ENCODE measurements around the gene CRAT.
"Not testable (repeated sequence)": the region's sequence is repeated elsewhere in the genome, so short reads cannot be mapped to it uniquely, and the experiment has no call there.

The CRAT gene

DNA sequence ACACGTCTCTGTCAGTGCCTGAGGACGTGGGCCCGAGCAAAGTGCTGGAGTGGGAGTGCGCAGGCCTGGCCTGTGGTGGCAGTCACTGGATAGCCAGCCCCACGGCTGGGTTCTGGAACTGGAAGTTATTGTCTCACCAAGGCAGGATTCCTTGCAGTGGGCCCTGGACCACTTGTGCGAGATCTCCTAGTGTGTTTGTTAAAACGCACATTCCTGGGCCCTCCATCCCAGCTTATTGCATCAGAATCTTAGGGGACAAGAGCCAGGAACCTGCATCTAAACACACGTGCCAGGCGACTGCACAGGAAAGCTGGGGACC lies 27.5 kb upstream of the CRAT start:
- DNase-seq = no peak

DNA sequence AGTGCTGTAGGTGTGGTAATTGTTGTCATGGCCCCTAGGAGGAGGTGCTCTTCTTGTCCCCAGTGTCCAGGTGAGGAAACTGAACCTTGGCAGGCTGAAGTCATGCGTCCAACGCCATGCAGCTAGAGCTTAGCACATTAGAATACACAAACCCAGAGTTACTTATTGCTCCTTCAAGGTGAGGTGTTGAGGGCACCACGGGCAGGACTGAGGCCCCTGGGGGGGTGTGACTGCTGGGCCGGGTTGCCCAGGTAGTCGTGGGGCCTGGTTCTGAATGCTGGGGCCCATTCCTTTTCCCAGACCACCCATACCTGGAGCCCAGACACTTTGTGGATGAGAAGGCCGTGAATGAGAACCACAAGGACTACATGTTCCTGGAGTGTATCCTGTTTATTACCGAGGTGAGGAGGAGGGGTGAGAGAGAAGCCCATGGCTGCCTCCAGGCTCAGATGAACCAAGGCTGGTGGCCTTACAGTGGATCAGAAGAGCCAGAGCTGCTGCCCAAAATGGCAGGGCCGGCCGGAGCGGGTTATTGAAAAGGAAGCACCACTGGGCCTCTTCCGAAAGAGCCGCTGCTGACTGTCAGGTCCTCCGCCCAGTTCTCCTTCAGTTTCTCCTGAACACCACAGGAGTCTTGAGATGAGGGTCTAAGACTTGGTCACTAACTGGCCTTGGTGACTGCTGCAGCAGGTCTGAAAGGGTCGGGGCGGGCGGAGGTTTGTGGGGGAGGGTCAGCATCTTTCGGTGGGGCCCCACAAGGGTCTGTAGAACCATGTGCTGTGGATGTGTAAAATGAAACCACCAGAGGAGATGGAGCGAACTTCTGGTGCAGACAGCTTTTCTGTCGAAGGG lies 26.9 kb upstream of the CRAT start:
- DNase-seq = no peak

DNA sequence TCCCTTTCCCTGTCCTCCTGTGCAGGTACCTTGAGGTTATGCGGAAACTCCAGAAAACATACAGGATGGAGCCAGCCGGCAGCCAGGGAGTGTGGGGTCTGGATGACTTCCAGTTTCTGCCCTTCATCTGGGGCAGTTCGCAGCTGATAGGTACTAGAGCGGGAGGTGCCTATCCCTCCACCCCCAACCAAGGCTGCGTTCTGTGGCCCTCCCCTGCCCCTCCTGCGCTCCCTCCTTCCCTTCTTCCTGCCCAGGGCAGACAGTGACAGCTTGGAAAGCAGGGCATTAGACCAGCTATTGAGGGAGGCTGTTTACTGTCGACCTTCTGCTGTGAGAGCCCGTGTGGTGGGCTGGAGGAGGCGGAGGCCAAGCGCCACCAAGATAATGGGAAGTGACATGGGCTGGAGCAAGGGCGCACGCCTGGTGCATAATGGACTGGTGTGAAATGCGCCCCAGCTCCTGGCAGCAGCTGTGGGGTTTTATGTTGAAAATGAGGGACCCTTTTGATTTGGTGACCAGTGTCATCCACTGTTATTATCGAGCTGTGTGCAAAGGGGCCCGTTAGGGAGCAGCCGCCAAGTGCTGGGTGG lies 25.9 kb upstream of the CRAT start:
- DNase-seq = no peak

DNA sequence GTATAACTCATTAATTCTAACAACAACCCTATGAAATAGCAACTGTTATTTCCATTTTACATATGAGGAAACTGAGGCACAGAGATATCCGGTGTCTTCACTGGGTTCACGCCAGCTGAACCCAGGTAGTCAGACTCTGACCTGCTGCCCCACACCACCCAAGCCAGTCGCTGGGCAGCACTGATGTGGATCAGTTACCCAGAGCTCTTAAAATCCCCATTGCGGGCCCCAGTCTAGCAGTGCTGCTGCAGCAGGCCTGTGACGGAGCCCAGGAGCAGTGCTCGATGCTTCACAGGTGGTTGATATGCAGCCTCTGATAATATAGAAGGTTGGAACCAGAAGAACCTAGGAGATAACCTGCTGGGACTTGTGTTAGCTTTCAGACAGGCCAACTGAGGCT lies 24.9 kb upstream of the CRAT start:
- DNase-seq = no peak

DNA sequence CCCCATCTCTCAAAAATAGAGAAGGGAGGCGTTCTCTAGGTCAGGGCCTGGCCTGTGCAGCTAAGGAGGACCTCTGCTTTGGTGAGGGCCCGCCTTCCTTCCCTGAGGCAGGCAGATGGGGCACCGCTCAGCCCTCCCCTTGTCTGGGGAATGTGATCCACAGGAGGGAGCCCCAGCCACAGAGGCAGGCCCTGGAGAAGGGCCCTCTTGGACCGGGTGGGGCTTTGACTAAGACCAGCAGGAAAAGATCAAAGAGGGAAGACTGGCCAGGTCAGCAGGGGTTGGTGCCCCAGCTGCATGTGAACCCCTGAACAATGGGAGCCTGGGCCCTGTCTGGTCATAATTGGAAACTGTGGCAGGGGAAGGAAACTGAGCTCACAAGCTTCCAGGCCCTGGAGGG lies 22.5 kb upstream of the CRAT start:
- no peak for DNase-seq

DNA sequence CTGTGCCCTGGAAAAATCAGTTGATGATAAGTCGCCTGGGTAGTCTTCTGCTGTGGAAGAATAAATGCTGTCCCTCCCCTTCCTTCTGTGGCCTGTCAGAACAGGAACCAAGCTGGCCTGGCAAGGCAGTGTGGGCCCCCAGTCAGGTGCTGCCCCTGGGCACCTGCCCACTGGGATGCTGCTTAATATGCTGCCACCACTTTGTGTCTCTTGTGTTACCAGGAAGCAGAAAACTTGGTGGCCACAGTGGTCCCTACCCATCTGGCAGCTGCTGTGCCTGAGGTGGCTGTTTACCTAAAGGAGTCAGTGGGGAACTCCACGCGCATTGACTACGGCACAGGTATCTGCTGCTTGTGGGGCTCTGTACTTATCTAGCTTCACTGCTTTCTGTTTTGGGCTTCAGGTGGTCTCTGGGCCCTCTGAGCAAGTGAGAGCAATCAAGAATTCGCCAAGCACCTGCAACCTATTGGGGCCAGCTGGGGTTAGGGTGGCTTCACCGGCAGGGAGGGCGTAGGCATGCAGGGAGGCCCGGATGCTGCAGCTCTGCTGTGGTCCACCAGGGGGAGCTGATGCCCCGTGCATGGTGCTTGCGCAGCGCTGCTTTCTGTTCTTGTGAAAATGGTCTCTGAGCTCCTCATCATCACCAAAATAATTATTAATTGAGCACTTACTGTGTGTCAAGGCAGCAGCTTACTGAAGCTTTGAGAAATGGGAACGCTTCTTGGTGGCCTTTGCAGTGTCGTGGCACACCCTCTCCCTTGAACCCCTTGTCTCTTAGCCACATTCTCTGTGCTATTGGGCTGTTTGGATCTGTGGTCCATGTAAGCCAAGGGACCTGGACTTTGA lies 20.9 kb upstream of the CRAT start:
- peak; percentile 93 for DNase-seq

DNA sequence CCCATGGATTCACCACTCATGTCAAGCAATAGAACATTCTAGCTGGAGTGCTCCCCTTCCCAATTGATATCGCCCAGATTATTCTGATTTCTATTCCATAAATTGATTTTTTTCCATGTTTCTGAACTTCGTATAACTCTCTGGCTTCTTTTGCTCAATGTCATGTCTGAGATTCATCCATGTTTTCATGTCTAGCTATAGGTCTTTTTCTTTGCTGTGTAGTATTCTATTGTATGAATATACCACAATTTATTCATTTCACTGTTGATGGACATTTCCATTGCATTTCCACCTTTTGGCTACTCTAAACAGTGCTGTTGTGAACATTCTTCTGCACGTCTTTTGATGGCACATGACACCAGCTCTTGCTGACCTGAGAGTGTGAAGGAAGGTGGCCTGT lies 20.2 kb upstream of the CRAT start:
- no peak for DNase-seq

DNA sequence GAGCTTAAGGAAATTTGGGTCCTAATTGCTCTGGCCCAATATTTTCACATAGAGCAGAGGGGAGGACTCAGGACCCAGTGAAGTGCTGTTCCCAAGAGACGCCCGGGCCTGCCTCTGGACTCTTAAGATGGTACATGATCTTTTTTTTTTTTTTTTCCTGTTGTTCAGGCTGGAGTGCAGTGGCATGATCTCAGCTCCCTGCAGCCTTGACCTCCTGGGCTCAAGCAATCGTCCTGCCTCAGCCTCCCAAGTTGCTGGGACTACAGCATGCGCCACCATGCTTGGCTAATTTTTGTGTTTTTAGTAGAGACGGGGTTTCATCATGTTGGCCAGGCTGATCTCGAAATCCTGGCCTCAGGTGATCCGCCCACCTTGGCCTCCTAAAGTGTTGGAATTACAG lies 19.7 kb upstream of the CRAT start:
- not testable (repeated sequence) for DNase-seq

DNA sequence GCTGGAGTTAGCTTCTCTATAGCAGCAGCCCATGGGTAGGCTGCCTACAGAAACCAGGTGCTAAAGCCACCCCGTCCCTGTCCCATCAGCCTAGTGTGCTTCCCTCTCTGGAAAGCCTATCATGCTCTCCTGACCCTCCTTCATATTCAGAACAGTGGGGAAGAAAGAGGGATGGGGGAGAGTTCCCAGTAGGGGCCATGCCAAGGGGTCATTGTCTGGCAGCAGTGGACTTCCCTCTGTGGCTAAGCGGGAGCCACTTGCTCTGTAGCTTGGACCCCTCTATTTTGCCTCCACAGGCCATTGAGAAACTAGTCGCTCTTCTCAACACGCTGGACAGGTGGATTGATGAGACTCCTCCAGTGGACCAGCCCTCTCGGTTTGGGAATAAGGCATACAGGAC lies 18.1 kb upstream of the CRAT start:
- DNase-seq = no peak

DNA sequence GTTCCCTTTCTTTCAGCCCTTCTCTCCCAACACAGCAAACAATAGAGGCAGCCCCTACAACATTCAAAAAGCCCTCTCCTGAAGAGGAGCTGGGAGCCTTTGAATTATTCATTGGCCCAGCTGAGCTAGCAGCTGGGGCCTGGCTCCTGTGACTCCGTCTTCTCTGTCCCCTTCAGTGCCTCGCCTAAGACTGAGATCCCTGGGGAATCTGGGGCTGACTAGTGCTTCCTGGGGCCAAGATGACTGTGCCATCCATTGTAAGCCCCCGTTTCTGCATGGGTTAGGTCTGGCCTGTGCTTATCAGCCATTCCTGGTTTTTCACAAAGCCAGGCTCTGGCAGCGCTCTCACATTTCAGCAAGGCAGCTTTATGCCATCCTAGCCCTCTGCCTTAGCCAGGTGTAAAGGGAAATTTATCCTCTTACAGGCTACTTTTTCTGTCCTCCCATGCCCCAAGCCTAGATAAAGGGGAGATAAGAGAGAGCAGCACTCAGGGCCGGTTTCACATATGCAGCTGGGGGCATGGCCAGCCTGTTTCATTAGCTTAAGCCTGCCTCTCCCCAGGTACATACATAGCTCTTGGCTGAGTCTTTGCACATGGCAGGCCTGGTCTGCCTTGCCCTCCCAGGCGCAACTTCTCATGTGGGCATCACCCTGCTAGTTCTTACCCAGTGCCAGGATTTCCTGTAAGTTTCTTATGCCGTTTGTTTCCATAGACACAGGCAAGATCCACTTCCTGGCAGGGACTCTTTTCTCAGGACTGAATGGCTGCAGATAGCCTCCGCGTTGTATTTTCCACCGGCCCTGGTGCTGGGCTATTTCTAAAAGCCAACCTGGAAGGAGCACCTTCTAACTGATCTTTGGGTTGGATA lies 16.4 kb upstream of the CRAT start:
- DNase-seq = no peak

DNA sequence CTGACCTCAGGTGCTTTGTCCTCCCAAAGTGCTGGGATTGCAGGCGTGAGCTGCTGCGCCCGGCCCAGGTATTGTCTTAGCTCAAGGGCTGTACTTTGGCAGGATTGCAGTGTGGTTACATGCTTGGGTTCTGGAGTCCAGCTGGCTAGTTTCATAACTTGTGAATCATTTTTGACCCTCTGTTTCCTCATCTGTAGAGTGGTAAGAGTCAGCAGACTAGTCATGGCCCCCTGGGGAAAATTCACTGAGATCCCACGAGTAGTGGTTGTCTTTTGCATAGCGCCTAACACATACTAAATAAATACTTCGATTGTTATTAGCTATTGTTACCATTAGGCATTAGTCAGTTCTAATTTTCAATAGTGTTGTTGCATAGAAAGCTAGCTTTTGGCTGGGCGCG lies 14.9 kb upstream of the CRAT start:
- no peak for DNase-seq

DNA sequence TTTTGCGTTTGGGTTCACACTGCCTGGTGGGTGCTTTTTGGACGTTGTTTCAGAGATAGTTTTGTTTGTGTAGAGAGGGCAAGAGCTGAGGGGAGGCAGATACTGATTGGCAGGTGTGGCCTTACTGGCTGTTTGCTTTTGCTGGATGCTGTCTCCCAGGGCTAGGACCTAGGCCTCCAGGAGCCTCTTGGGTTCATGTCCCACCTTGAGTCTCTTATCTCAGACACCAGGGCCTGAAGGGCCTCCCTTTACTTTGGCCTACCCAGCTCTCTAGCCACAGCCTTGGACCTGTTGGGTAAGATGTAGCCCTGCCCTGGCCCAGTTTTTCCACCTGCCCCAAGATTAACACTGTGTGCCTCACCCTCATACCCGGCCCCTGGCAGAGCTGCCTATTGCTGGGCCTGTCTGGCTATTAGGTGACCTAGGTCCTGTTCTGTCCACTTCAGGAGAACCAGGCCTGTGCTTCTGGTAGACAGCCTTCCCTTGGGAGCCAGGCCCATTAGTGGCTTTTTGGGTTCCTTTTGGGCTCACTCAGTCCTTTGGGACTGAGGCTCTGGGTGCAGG lies 14.0 kb upstream of the CRAT start:
- no peak for DNase-seq

DNA sequence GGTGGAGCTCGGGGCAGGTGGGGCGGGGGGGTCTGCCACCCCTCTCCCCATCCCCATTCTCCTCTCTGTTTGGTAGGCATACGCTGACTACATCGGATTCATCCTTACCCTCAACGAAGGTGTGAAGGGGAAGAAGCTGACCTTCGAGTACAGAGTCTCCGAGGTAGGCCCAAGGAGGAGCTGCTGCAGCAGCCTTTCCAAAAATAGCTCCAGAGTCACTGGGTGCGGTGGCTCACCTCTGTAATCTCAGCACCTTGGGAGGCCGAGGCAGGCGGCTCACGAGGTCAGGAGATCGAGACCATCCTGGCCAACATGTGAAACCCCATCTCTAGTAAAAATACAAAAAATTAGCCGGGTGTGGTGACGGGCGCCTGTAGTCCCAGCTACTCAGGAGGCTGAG lies 12.4 kb upstream of the CRAT start:
- DNase-seq = not testable (repeated sequence)

DNA sequence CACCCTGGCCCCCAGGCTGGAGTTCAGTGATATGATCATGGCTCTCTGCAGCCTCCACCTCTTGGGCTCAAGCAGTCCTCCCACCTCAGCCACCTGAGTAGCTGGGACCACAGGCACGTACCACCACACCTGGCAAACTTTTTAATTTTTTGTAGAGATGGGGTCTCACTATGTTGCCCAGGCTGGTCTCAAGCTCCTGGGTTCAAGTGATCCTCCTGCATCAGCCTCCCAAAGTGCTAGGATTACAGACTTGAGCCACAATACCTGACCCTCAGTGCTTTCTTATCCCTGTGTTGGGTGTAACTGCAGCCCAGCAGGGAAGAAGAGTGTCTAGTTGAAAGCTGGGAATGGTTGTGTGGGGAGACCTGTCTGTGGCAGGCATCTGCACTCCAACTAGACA lies 11.5 kb upstream of the CRAT start:
- DNase-seq = no peak

DNA sequence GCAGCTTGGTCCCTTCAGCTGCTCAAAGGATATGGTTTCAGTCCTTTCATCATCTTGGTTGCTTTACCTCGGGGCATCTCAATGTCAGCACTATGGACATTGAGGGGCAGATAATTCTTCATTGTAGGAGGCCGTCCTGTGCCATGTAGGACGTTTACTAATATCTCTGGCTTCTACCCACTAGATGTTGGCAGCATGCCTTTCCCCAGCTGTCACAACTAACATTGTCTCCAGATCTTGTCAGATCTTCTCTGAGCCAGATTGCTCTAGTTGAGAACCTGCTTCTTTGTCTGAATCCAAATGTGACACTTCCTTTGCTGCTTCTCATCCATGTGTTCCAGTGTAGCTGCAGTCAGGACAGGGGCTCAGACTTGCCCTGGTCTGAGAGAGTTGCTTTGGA lies 10.9 kb upstream of the CRAT start:
- no peak for DNase-seq

DNA sequence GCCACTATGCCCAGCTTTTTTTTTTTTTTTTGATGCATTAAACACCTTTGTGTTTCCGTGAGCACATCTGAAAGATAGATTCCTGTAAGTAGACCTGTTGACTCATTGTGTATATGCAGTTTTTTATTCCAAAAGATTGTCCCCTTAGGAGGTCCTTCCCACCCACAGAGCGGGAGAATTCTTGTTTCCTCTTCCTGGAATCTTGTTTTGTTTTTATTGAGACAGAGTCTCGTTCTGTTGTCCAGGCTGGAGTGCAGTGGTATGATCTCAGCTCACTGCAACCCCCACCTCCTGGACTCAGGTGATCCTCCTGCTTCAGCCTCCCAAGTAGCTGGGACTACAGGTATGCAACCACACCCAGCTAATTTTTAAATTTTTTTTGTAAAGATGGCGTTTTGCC lies 8.2 kb upstream of the CRAT start:
- DNase-seq = no peak

DNA sequence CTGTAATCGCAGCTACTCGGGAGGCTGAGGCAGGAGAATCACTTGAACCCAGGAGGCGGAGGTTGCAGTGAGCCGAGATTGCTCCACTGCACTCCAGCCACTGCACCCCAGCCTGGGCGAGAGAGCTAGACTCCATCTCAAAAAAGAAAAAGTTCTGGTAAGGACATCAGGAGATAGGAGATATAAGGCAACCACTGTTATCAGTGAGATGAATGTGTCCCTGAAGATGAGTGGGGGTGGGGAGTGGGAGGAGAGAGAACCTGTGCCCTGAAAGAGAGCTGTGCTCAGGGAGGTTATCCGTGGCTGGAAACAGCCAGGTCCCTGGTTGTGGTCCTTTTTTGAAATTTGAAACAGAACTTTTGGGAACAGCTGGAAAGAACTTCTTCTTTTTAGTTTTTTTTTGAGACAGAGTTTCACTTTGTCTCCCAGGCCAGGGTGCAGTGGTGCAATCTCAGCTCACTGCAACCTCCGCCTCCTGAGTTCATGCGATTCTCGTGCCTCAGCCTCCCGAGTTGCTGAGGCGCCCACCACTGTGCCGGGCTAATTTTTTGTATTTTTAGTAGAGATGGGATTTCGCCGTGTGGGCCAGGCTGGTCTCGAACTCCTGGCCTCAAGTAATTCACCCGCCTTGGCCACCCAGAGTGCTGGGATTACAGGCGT lies 3.2 kb upstream of the CRAT start:
- no peak for DNase-seq

DNA sequence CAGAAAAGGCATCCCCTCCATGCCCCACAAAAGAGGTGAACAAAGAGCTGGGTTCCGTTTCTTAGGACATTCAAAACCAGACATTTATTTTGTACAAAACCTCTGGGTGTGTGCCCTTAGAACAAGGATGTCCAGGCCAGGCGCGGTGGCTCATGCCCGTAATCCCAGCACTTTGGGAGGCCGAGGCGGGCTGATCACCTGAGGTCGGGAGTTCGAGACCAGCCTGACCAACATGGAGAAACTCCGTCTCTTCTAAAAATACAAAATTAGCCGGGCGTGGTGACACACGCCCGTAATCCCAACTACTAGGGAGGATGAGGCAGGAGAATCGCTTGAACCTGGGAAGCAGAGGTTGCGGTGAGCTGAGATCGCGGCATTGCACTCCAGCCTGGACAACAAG lies 1.9 kb upstream of the CRAT start:
- DNase-seq = not testable (repeated sequence)

DNA sequence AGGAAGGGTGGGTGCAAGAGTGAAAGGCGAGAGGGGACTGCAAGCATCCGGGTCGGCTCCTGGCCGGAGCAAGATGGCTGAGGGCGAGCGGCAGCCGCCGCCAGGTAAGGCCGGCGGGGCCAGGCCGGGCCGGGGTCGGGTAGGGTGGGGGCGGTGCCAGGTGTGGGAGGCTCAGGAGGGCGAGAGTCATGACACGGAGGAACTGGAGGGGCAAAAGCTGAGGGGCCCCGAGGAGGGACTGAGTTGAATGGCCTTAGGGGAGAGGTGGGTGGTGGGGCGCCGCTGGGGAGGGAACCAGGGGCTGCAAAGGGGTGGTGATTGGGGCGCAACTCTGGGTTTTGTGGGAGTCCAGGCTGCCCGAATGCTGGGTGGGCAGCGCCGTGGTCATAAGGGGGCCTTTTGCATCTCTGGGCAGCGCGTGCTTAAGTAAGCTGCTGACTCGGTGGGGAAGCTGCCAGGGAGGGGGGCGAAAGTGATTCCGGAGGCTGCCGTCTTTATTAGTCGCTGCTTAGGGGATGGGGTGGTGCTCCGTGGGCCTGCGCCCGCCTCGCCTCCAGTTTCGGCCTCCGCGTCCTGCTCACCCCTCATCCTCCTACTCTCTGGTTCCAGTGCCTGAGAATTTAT lies 1.0 kb upstream of the CRAT start:
- DNase-seq = no peak

DNA sequence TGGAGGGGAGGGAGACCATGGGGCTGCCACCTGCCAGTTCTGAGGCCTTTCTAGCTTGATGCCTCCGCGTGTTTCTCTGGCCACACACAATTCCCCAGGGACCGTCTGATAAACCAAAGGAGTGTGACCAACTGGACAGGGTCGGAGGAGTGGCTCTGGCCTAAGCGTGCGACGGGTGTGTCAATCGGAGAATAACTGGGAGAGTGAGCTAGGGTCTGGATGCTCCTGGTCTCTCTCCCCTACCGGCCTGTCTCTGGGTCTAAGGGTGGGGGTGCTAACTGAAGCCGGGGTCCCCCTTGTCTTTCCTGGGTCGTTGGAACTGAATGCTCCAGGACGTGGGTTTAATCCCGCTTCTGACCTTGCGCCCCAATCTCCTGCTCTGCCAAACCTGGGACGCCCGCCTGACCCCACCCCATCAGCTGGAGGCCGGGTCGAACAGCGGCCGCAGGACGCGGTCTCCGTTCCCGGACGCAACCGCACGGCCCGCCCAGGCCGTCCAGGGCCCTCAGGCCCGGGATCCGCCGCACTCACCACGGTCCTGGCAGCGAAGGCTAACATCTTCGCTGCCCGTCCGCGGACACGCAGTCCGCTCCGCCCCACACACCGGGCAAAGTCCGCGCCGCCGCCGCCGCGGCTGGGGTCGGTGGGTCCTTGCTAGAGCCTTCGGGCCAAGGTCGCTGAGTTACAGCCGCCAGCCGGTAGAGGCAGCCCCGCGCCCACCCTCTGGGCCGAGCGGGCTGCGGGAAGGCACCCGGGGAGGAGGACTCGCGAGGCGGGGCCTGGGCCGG lies 447 bp downstream of the CRAT start:
- no peak for DNase-seq

DNA sequence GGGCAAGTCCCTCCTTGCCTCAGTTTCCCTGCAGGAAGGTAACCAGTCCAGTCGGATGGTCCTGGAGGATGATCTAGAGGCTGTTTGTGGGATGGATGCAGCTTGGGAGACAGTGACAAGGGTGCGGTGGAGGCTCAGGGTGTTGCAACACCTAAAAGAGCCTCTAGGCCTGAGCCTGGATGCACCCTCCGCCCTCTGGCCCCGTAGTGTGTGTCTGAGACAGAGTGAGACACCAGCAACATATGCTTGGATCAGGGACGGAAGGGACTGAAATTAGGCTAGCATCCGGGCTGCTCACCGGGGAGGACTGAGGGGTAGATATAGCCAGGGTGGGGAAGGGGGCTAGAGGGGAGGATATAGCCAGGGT lies 1.1 kb downstream of the CRAT start:
- DNase-seq = peak; percentile 65
